GM10248 (cell line): Measurements from ENCODE around the gene LARGE1.
A peak's percentile ranks its signal among the peaks of the same experiment; 100 is the strongest.

Experiments
- CTCF ChIA-PET: fragments of 300-600 bp; sonication (Branson Sonifier 250); formaldehyde crosslinking; extraction: SDS; loops from one replicate; lab custom pipeline; 2021; ENCODE audit warnings: antibody characterized with exemption; lab: Yijun Ruan, JAX
- POLR2A ChIA-PET: fragments of 350-650 bp; sonication (Branson Sonifier 250); formaldehyde crosslinking; extraction: SDS; loops from one replicate; lab custom pipeline; 2020; ENCODE audit warnings: antibody characterized with exemption; lab: Yijun Ruan, JAX
- DNase-seq: peaks from one replicate; pipeline ENCODE4 v3.0.0; 2012; ENCODE audit errors: extremely low spot score
- TF ChIP-seq, protein P1 (sequence below): IDR thresholded peaks from 2 replicates; pipeline ENCODE4 v1.5.1; 2012; ENCODE audit warnings: mild to moderate bottlenecking, low read depth; ENCODE audit errors: extremely low read depth, missing control alignments, control extremely low read depth

The LARGE1 gene

DNA sequence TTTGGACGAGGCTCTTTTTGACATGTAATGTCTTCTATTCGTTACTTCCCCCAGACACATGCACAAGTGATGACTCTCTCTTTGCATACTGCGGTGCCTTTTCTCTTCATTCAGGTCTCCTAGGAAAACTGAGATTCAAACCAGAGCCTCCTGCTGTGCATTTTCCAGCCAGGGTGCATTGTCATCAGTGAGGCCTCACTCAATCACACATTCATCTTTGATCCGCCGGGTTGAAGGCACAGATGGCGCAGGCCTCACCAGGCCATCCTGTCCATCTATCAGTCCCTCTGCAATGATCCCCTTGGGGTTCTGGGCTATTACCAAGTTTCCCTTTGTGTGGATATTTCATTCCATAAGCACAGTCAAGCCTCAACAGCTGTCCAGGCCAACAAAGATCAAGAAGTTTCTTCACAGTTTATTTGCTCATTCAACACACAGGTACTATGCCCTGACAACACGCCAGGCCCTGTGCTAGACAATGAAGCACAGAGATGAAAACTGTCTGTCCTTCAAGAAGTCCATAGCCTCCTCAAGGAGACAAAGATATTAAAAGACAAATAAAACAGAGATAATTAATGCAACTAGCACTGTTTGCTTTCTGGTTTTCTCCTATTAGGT, 107.8 kb downstream of the LARGE1 start:
- no peak for DNase-seq
- ChIA-PET CTCF (interaction anchor here (1.0 kb wide), 2 partner anchors 10 to 20 kb away, joined by 3 to 4 read pairs; no protein-coding TSS in a partner anchor), POLR2A (no interaction called here)

DNA sequence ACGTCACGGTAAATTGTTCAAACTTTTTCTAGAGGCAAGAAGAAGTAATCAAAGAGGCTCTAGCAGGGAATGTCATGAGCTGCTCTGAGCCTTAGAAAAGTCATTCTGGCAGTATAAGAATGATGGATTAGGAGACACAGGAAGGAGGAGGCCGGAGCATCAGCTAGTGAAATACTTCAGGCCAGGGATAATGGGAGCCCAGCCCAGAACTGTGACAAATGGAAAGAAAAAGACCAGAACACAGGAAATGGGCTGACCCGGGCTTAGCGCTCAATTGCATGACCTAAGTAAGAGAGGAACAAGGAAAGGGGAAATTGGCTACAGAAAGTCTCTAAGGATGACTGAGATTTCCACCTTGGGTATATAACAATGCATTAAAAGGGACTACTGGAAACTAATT, 108.6 kb downstream of the LARGE1 start:
- CTCF ChIA-PET = interaction anchor here (0.9 to 1.9 kb wide), 2 partner anchors 10 to 112 kb away, joined by 5 to 8 read pairs; no protein-coding TSS in a partner anchor
- POLR2A ChIA-PET = no interaction called here
- TF ChIP-seq, protein P1, sequence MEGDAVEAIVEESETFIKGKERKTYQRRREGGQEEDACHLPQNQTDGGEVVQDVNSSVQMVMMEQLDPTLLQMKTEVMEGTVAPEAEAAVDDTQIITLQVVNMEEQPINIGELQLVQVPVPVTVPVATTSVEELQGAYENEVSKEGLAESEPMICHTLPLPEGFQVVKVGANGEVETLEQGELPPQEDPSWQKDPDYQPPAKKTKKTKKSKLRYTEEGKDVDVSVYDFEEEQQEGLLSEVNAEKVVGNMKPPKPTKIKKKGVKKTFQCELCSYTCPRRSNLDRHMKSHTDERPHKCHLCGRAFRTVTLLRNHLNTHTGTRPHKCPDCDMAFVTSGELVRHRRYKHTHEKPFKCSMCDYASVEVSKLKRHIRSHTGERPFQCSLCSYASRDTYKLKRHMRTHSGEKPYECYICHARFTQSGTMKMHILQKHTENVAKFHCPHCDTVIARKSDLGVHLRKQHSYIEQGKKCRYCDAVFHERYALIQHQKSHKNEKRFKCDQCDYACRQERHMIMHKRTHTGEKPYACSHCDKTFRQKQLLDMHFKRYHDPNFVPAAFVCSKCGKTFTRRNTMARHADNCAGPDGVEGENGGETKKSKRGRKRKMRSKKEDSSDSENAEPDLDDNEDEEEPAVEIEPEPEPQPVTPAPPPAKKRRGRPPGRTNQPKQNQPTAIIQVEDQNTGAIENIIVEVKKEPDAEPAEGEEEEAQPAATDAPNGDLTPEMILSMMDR = no peak

More for the DNA sequence above, 107.8 kb downstream of the LARGE1 start:
- TF ChIP-seq, protein P1 = no peak

DNA sequence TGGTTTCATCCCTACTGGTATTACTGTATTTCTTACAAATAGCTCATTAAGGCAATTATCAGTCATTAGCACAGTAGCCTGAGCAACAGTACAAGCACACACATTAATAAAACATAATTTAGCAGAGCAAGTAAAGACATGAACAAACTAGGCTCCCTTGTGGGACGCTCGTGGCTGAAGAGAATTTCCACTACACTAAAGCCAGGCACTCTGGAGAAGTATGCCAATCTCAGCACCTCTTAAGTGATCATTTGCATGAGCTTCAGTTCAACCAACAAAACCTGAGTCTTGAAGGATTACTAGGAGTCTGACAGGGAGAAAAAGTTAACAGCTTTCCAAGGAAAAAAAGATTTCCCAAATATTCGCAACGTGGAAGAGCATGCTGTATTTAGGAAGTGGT, 109.1 kb downstream of the LARGE1 start:
- no peak for DNase-seq
- ChIA-PET CTCF (interaction anchor here (0.9 to 1.9 kb wide), 4 partner anchors 8 to 112 kb away, joined by 3 to 8 read pairs (median 6); no protein-coding TSS in a partner anchor), POLR2A (no interaction called here)
- TF ChIP-seq, protein P1 = no peak

More for the DNA sequence above, 108.6 kb downstream of the LARGE1 start:
- no peak for DNase-seq

DNA sequence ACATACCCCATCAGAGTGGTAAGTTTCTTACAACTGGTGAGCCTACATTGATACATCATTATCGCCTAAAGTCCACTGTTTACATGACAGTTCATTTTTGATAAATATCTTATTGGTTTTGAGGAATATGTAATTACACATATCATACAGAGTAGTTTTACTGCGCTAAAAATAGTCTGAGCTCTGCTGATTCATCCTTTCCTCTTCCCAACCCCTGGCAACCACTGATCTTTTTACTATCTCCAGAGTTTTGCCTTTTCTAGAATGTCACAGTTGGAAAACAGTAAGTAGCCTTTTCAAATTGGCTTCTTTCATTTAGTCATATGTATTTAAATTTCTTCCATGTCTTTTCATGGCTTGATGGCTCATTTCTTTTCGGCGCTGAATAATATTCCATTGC, 112.8 kb downstream of the LARGE1 start:
- TF ChIP-seq, protein P1 = no peak
- POLR2A ChIA-PET = no interaction called here
- CTCF ChIA-PET = interaction anchor here (1.1 to 1.5 kb wide), 3 partner anchors 27 to 60 kb away, joined by 3 to 5 read pairs (median 3); no protein-coding TSS in a partner anchor
- DNase-seq = no peak

DNA sequence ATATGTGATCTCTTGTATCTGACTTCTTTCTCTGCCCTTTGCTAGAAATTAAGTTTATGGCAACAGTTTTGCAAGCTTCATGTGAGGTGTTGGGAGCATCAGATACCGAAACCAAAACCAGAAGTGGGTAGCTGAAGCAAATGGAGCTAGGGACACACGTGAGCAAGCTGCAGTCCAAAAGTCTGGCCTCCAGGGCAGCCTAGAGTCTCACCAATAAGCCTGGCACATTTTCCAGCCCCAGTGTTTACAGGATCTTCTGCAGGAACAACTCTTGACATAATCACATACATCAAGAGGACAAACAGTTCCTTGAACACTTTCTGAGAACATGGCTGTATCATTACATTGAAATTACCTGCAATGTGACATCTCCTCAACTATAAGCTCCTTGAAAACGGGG, 114.1 kb downstream of the LARGE1 start:
- ChIA-PET CTCF (interaction anchor here (0.7 to 1.5 kb wide), 8 partner anchors 9 to 59 kb away, joined by 3 to 5 read pairs (median 4); no protein-coding TSS in a partner anchor), POLR2A (no interaction called here)
- peak; percentile 19 for DNase-seq
- TF ChIP-seq, protein P1 = no peak

DNA sequence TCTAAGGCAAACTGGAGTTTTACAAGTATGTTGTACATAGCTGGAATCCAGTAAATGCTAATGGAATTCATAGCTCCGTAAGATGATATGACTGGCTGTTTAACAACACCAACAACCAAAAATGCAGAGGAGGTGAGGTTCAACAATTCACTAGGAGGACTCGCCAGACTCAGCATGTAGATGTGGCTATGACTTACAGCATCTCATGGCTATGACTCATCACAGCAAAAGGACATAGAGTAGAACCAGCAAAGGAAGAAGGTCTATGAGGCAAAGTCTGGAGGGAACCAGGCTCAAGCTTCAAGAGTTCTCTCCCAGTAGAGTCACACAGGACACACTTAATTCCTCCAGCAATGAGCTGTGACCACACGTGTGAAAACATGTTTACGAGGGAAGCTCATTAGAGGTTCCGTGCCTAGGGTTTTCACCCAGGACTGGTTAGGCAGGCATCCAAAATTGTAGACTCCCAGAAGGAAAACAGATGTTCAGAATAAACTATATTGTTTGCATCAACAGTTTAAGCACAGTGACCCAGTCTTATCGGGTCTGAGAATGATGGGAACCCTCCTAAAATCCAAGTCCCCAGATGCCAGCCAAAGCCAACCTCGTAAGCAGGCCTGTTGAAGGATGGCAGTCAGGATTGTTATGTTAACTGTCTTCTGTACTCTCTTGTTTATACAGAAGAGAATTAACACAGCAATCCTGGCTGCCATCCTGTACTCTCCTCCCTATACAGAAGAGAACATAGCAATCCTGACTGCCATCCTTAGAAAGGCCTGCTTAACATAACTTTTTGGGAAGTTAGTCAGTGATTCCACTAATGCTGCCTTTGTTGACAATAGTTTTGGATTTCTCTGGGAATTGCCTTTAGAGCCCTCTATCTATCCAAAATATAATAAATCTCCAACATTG, 116.6 kb downstream of the LARGE1 start:
- TF ChIP-seq, protein P1 = no peak
- POLR2A ChIA-PET = no interaction called here
- no peak for DNase-seq
- CTCF ChIA-PET = interaction anchor here (1.6 kb wide), 2 partner anchors 7 to 10 kb away, joined by 4 to 6 read pairs; no protein-coding TSS in a partner anchor
